OCI-LY1 (cell line): Measurements from ENCODE around the gene FOXK2.

Source experiments
- CTCF ChIP-seq: fragments of 200-600 bp; sonication (generic), shearing (Covaris generic); IDR thresholded peaks from 2 replicates; pipeline ENCODE4 v1.5.1; 2017; ENCODE audit warnings: mild to moderate bottlenecking, antibody characterized with exemption, low read length, moderate library complexity, mixed read lengths
- EZH2 ChIP-seq: fragments of 200-600 bp; sonication (generic), shearing (Covaris generic); IDR thresholded peaks from 2 replicates; pipeline ENCODE4 v1.8.0; 2017; ENCODE audit warnings: borderline replicate concordance, mixed run types, mild to moderate bottlenecking, antibody characterized with exemption, low read length, moderate library complexity, mixed read lengths

GRCh38 chr17:82525712-82526111 lies 6.2 kb downstream of the FOXK2 start:
- TF ChIP-seq CTCF (no peak), EZH2 (no peak)
